ENCODE measurements around the gene CHMP1B.

CHMP1B gene

DNA sequence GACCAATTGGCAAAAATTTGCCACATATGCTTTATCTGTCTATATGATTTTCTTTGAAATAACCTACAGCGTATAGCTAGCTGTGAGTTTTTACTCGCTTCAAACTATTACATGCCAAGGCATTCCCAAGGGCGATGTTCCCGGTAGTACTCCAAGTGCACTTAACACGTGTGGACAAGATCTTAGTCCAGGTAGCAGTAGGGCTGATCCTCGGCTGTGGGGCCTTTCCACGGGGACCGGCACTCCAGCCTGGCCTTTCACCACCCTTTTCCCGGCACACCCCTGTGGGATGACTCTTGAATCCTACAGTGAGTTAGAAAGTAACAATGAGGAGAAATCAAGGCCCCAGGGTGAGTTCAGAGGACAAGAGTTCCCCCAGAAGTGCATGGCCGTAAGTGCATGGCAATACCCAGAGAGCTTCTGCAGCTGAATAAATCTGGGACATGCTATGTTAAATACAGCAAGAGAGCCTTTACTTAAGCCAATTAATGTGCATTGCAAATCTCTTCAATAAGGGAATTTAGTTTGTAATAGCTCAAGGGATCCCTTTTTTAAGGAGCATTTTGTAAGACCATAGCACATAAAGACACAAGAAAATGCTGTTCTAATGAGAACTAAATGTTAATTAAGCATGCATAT, 26.4 kb downstream of the CHMP1B start:
- Histone ChIP-seq H3K4me1 (ENCODE audit: insufficient read depth, low read length, poor library complexity, severe bottlenecking) (no peaks in the 10 kb centered on the region), H3K27me3 (ENCODE audit: insufficient read depth, low read length, poor library complexity, severe bottlenecking) (no peaks in the 10 kb centered on the region), H3K4me3 (ENCODE audit: low read length, poor library complexity, severe bottlenecking) (no peak overlapping the region), H3K36me3 (ENCODE audit: insufficient read depth, low read length) (no peaks in the 10 kb centered on the region), H3K9ac (ENCODE audit: low read depth, low read length, poor library complexity, severe bottlenecking) (no peak overlapping the region), H4K20me1 (ENCODE audit: insufficient read depth, low read length, poor library complexity, severe bottlenecking) (no peaks in the 10 kb centered on the region), H3K79me2 (ENCODE audit: insufficient read depth, low read length) (no peaks in the 10 kb centered on the region), H3F3A (ENCODE audit: low read depth) (no peaks in the 10 kb centered on the region), H3K4me2 (ENCODE audit: low read depth, low read length, poor library complexity, severe bottlenecking) (no peak overlapping the region), H3K9me2 (replicated peaks; ENCODE audit: low read depth, low read length) (no peaks in the 10 kb centered on the region), H3K9me3 (ENCODE audit: insufficient read depth, low read depth, low read length) (no peaks in the 10 kb centered on the region), H2AFZ (ENCODE audit: low read length) (no peak overlapping the region)
- no peak for TF ChIP-seq EZH2phosphoT487 (IDR thresholded peaks at IDR 0.05; ENCODE audit: borderline replicate concordance)
- TF ChIP-seq, protein P1, sequence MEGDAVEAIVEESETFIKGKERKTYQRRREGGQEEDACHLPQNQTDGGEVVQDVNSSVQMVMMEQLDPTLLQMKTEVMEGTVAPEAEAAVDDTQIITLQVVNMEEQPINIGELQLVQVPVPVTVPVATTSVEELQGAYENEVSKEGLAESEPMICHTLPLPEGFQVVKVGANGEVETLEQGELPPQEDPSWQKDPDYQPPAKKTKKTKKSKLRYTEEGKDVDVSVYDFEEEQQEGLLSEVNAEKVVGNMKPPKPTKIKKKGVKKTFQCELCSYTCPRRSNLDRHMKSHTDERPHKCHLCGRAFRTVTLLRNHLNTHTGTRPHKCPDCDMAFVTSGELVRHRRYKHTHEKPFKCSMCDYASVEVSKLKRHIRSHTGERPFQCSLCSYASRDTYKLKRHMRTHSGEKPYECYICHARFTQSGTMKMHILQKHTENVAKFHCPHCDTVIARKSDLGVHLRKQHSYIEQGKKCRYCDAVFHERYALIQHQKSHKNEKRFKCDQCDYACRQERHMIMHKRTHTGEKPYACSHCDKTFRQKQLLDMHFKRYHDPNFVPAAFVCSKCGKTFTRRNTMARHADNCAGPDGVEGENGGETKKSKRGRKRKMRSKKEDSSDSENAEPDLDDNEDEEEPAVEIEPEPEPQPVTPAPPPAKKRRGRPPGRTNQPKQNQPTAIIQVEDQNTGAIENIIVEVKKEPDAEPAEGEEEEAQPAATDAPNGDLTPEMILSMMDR (conservative IDR thresholded peaks at IDR 0.05; ENCODE audit: low read length) = no peak

DNA sequence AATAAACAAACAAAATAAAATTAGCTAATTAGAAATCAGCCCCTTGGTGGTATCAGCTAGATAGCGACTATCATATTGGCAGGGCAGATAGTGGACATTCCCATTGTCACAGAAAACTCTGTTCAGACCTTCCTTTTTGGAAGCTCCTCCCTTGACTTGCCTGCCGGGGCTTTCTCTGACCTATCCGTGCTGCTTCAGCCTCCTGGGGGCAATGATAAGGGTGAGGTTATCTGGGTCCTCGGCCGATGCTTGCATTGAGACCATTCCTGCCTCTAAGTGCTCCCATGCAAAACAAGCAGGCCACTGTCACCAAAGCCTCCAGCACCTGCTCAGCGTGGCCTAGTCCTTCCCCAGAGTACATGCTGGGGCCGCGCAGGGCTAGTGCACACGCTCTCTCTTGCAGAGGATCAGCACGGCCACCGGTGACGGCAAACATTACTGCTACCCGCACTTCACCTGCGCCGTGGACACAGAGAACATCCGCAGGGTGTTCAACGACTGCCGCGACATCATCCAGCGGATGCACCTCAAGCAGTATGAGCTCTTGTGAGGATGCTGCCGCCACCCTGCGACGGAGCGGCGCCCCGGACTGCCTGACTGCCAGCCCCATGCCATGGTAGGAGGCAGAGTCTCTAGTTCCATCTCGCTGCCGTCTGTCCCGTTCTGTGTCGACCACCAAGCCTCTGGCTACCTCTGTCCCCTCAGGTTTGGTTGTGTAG, 29.5 kb downstream of the CHMP1B start:
- Histone ChIP-seq H3K27me3 (ENCODE audit: insufficient read depth, low read length, poor library complexity, severe bottlenecking) (no peaks in the 10 kb centered on the region), H3K4me2 (ENCODE audit: low read depth, low read length, poor library complexity, severe bottlenecking) (no peak overlapping the region), H2AFZ (ENCODE audit: low read length) (no peak overlapping the region), H3K4me3 (ENCODE audit: low read length, poor library complexity, severe bottlenecking) (no peak overlapping the region), H3K36me3 (ENCODE audit: insufficient read depth, low read length) (no peaks in the 10 kb centered on the region), H3K9me3 (ENCODE audit: insufficient read depth, low read depth, low read length) (no peaks in the 10 kb centered on the region), H3K9ac (ENCODE audit: low read depth, low read length, poor library complexity, severe bottlenecking) (no peak overlapping the region), H3K79me2 (ENCODE audit: insufficient read depth, low read length) (no peaks in the 10 kb centered on the region), H3K4me1 (ENCODE audit: insufficient read depth, low read length, poor library complexity, severe bottlenecking) (no peaks in the 10 kb centered on the region), H4K20me1 (ENCODE audit: insufficient read depth, low read length, poor library complexity, severe bottlenecking) (no peaks in the 10 kb centered on the region), H3K9me2 (replicated peaks; ENCODE audit: low read depth, low read length) (no peaks in the 10 kb centered on the region), H3F3A (ENCODE audit: low read depth) (no peaks in the 10 kb centered on the region)
- TF ChIP-seq, protein P1 (conservative IDR thresholded peaks at IDR 0.05; ENCODE audit: low read length) = no peak
- TF ChIP-seq EZH2phosphoT487 (IDR thresholded peaks at IDR 0.05; ENCODE audit: borderline replicate concordance) = no peak

DNA sequence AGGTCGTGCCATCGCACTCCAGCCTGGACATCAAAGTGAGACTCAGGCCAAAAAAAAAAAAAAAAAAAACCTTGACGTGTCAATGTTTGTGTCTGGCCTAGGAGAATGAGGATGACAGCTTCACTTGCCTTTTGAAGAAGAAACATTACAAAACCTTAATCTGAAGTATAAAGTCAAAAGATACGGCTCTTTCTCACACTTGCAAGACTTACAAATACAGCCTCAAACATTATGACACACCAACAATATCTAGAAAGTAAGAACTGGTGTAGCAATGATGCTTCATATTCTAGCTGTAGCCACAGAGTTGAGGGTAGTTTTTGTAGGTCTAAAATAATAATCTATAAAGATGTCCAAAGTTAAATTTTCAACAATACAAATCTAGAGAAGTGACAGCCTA, 31.4 kb downstream of the CHMP1B start:
- TF ChIP-seq, protein P1 (conservative IDR thresholded peaks at IDR 0.05; ENCODE audit: low read length) = no peak
- no peaks in the 10 kb centered on the region for H3K9me2 ChIP-seq (replicated peaks; ENCODE audit: low read depth, low read length)

More for the DNA sequence above, 31.4 kb downstream of the CHMP1B start:
- H3K27me3 ChIP-seq (ENCODE audit: insufficient read depth, low read length, poor library complexity, severe bottlenecking) = no peaks in the 10 kb centered on the region
- H3K79me2 ChIP-seq (ENCODE audit: insufficient read depth, low read length) = no peaks in the 10 kb centered on the region
- no peak overlapping the region for H3K4me3 ChIP-seq (ENCODE audit: low read length, poor library complexity, severe bottlenecking)
- H3F3A ChIP-seq (ENCODE audit: low read depth) = no peaks in the 10 kb centered on the region
- no peak overlapping the region for H3K4me2 ChIP-seq (ENCODE audit: low read depth, low read length, poor library complexity, severe bottlenecking)
- H3K9me3 ChIP-seq (ENCODE audit: insufficient read depth, low read depth, low read length) = no peaks in the 10 kb centered on the region
- no peaks in the 10 kb centered on the region for H3K36me3 ChIP-seq (ENCODE audit: insufficient read depth, low read length)
- no peak overlapping the region for H2AFZ ChIP-seq (ENCODE audit: low read length)
- no peak overlapping the region for H3K9ac ChIP-seq (ENCODE audit: low read depth, low read length, poor library complexity, severe bottlenecking)
- H4K20me1 ChIP-seq (ENCODE audit: insufficient read depth, low read length, poor library complexity, severe bottlenecking) = no peaks in the 10 kb centered on the region
- H3K4me1 ChIP-seq (ENCODE audit: insufficient read depth, low read length, poor library complexity, severe bottlenecking) = no peaks in the 10 kb centered on the region
